Pancreas (tissue), 10 donors: Measurements from ENCODE around the gene PEX16. TPM values are rescaled to one million over a fixed set of nuclear protein-coding genes. Genes with fewer than 3 reads are reported as not detected.

ENCODE experiments used
- ATAC-seq, 4 donors: fragments of 200-7000 bp; cut with Tn5 transposase; one replicate each; pipeline versions ENCODE4 v1.8.0 to v1.9.1; 2020; ENCODE audit warnings: mild to moderate bottlenecking in 4 of 4, moderate library complexity in 4 of 4
- DNase-seq, 6 donors: peaks; one replicate each; pipeline ENCODE4 v3.0.0-alpha.2; 2020
- FAIRE-seq: peaks from 2 replicates; lab custom pipeline; 2012; peaks lifted over from hg19 to GRCh38; lab: Jason Lieb, UNC
- H3K27ac ChIP-seq, 4 donors: fragments of 200-600 bp; sonication (generic); 1 replicate in 3 of 4; 2 replicates in 1 of 4; pipeline versions ENCODE4 v1.5.0 to v1.8.0; 2020
- H3K27me3 ChIP-seq, 4 donors: fragments of 200-600 bp; one replicate each; pipeline ENCODE4 v1.8.0; 2021
- H3K36me3 ChIP-seq, 3 donors: fragments of 200-600 bp; sonication (generic) in 1 of 3; one replicate each; pipeline versions ENCODE4 v1.5.0 to v1.8.0; 2020 to 2021
- H3K4me1 ChIP-seq, 3 donors: fragments of 200-600 bp; one replicate each; pipeline ENCODE4 v1.8.0; 2021
- H3K4me3 ChIP-seq, 4 donors: fragments of 200-600 bp; sonication (generic) in 2 of 4; one replicate each; pipeline versions ENCODE4 v1.5.0 to v1.8.0; 2020 to 2021
- H3K9me3 ChIP-seq, 4 donors: fragments of 200-600 bp; one replicate each; pipeline ENCODE4 v1.8.0; 2021
- WGBS, 2 donors: extraction: QIAGEN DNeasy Blood & Tissue Kit; methylation state at CpG; one replicate each; pipeline ENCODE4 v1.1.7; 2013; 5-methylcytosine and 5-hydroxymethylcytosine counted together
- intact Hi-C, 3 donors: fragments of 100-400 bp; cut with DNase I; formaldehyde crosslinking; loops; one replicate each; pipeline versions ENCODE4 v1.11.1 to v1.14.2; 2022
- polyA plus RNA-seq, 2 donors: library from polyadenylated mRNA; stranded (reverse); fragments of 200-250 nt; gene quantifications; one replicate each; pipeline ENCODE4 v1.2.3, GENCODE V29; 2013
- total RNA-seq, 6 donors: library from RNA; stranded (reverse); fragmentation: NEBNext Ultra II Directional in 4 of 6; extraction: Animal tissue kit (Norgen Biotek cat#: 25700) in 4 of 6; gene quantifications; one replicate each; pipeline versions ENCODE4 v1.2.1 to v1.2.4, GENCODE V29; 2021 to 2023
- TF ChIP-seq, protein P1 (sequence below), 4 donors: fragments of 200-600 bp; sonication (generic) in 3 of 4; IDR thresholded peaks; one replicate each; pipeline versions ENCODE4 v1.5.0 to v1.8.0; 2021; ENCODE audit warnings: antibody characterized with exemption in 4 of 4
- donor health status: healthy with polysubstance abuse.
- donor health status: DM: no; HTN: no; CAD: no; lungs with moderate emphysema.
- donor health status: DM: no; HTN: no; CAD: no.
- donor health status: control.
- donor health status: control.
- donor health status: Bipolar disorder and iron deficiency.
- donor health status: DM: yes; HTN: yes; CAD: no.
- donor health status: DM: no; HTN: no; CAD: no.
- donor health status: DM: no; HTN: no; CAD: no.
- donor health status: DM: yes; HTN: yes; CAD: no.

The PEX16 gene
- total and polyA plus RNA-seq, 8 donors, result 18.6 to 44.3 (median 25.7) TPM

DNA sequence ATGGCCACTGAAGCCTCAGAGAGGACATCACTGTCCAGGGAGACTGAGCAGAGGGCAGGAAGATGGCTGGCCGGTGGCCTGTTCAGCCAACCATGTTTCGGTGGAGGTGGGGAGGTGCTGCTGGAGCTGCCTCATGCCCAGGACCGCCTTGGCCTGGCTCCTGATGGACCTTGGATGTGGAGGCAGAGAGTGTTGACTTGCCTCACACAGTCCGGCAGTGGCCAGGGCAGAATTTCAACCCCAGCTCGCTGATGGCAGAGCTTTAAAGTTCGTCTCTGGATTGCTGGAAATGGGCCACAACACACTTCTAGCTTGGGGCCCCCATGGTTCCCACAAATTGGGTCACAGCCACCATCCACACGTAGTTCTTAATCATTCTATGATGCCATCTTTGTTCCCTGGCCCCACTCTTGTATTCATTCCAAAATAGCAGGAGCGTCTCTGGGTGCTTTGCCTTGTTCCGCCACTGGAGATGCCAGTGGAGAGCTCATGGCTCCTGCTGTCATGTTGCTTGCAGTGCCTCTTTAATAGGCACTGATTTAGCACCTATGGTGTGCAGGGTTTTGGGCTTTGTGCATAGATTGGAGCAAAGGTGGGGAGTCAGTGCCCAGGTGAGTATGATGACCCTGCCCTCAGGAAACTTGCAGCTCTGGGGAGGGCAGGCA lies 26.7 kb downstream of the PEX16 start:
- DNase-seq, result peak in 1 of 6 donors; percentile 42
- Histone ChIP-seq H3K4me1 (no peaks in the 10 kb centered on the region), H3K27me3 (no peaks in the 10 kb centered on the region), H3K36me3 (no peaks in the 10 kb centered on the region), H3K4me3 (no peak overlapping the region), H3K9me3 (no peaks in the 10 kb centered on the region), H3K27ac (no peak overlapping the region)
- no peak for ATAC-seq
- WGBS, 2 donors, result 80 to 90% methylated on average over 9 of the region's 9 CpGs
- intact Hi-C loops, result no loop called here
- TF ChIP-seq, protein P1, sequence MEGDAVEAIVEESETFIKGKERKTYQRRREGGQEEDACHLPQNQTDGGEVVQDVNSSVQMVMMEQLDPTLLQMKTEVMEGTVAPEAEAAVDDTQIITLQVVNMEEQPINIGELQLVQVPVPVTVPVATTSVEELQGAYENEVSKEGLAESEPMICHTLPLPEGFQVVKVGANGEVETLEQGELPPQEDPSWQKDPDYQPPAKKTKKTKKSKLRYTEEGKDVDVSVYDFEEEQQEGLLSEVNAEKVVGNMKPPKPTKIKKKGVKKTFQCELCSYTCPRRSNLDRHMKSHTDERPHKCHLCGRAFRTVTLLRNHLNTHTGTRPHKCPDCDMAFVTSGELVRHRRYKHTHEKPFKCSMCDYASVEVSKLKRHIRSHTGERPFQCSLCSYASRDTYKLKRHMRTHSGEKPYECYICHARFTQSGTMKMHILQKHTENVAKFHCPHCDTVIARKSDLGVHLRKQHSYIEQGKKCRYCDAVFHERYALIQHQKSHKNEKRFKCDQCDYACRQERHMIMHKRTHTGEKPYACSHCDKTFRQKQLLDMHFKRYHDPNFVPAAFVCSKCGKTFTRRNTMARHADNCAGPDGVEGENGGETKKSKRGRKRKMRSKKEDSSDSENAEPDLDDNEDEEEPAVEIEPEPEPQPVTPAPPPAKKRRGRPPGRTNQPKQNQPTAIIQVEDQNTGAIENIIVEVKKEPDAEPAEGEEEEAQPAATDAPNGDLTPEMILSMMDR (IDR thresholded peaks at IDR 0.05), result no peak
- FAIRE-seq, result no peak

DNA sequence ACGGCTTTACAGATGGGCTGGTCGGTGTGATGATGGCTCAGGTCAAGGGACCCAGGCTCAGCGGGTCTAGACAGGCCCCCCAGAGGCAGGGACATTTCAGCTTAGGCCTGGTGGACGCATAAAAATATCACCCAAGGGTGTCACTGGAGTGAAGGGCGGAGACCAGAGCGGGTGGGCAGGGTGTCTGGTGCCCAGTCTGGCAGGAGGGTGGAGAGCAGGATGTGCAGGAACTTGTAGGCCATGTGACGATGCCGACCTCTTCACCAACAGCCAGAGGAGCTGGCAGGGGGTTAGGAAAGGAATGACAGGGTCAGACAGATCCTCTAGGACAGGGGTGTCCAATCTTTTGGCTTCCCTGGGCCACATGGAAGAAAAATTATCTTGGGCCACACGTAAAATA lies 27.7 kb downstream of the PEX16 start:
- H3K4me1 ChIP-seq, result no peaks in the 10 kb centered on the region
- no peaks in the 10 kb centered on the region for H3K36me3 ChIP-seq
- no peak for ATAC-seq
- H3K9me3 ChIP-seq, result no peaks in the 10 kb centered on the region
- intact Hi-C loops, result no loop called here
- H3K27me3 ChIP-seq, result no peaks in the 10 kb centered on the region
- TF ChIP-seq, protein P1 (IDR thresholded peaks at IDR 0.05), result no peak
- 92 to 94% methylated on average over 9 of the region's 9 CpGs for WGBS, 2 donors
- H3K27ac ChIP-seq, result no peak overlapping the region
- peak in 2 of 6 donors; percentile 18 to 28 for DNase-seq
- no peak for FAIRE-seq
- H3K4me3 ChIP-seq, result no peak overlapping the region

DNA sequence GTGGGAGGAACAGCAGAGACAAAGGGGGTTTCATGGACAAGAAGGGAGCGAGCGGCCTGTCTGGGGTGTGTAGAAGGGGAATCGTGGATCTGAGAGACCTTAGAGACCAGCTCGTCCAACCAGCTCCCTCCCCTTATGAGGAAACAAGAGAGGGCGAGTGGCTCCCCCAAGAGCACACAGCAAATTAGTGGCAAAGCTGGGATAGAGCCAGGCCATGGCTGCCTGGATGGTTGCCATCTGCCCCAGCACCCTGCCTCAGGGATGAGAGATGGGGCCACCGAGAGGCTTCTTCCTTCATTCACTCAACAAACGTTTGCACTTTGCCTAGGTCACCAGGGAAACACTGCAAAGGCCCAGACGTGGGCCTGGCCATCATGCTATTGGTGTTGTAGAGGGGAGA lies 28.1 kb downstream of the PEX16 start:
- ATAC-seq (no peak), FAIRE-seq (no peak), DNase-seq (peak in 2 of 6 donors; percentile 26 to 27)
- H3K27ac ChIP-seq, result no peak overlapping the region
- TF ChIP-seq, protein P1 (IDR thresholded peaks at IDR 0.05), result no peak
- H3K36me3 ChIP-seq, result no peaks in the 10 kb centered on the region
- H3K4me1 ChIP-seq, result no peaks in the 10 kb centered on the region
- 85 to 91% methylated on average over 8 of the region's 8 CpGs for WGBS, 2 donors
- intact Hi-C loops, result no loop called here
- H3K27me3 ChIP-seq, result no peaks in the 10 kb centered on the region
- H3K4me3 ChIP-seq, result no peak overlapping the region
- H3K9me3 ChIP-seq, result no peaks in the 10 kb centered on the region

DNA sequence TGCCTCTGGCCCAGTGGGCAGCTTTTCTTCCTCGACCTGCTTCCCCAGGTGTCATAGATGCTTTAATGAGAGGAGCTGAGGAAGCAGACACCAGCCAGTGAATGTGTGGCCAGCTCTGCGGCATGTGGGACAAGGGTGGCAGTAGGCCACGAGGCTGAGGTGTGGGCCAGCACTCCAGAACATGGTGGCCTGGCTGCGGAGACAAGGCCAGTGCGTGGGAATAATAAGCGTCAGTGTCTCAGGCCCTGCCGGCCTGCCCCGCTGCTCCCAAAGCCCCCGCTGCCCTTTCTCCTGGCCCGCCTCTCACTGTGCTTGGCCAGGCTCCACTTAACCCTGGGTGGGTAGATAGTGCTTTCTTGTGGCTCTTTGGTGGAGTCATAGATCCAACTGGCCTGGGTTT lies 30.1 kb downstream of the PEX16 start:
- ATAC-seq, result no peak
- FAIRE-seq, result no peak
- H3K36me3 ChIP-seq, result no peaks in the 10 kb centered on the region
- H3K4me3 ChIP-seq, result no peak overlapping the region
- no peaks in the 10 kb centered on the region for H3K4me1 ChIP-seq
- no peak for DNase-seq
- no peak overlapping the region for H3K27ac ChIP-seq
- WGBS, 2 donors, result 93 to 94% methylated on average over 10 of the region's 10 CpGs
- H3K9me3 ChIP-seq, result no peaks in the 10 kb centered on the region
- TF ChIP-seq, protein P1 (IDR thresholded peaks at IDR 0.05), result no peak
- intact Hi-C loops, result no loop called here
- H3K27me3 ChIP-seq, result no peaks in the 10 kb centered on the region

DNA sequence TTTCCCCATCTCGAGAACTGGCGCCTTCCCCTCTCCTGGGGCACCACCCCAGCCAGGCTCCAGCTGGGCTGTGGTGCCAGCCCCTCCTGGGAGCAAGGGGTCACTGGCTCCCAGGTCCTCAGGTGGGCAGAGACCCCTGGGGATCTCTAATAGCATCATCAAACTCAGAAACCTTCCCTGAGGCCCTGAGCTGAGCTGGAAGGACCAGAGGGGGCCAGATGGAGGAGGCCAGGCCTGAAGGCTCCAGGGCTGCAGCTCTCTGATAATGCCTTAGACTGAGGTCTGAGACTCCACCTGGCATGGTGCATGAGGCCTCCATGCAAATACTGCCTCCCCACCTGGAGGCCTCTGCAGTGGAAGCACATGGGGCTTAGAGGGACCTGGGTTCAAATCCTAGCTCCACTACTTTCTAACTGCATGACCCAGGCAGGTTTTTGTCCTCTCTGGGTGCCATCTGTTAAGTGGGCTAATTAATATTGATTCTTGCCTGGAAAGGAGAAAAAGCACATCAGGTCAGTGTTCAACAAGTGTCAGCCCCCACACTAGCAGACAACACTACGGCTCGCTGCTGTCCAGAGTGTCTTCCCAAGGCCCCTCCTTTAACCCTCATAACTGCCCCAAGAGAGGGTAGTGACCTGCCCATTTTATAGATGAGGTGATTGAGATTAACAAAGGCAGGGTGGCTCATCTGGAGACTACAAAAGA lies 30.7 kb downstream of the PEX16 start:
- intact Hi-C loops, result no loop called here
- no peak for FAIRE-seq

More for the DNA sequence above, 30.7 kb downstream of the PEX16 start:
- Histone ChIP-seq H3K27ac (no peak overlapping the region), H3K27me3 (no peaks in the 10 kb centered on the region), H3K36me3 (no peaks in the 10 kb centered on the region), H3K4me1 (no peaks in the 10 kb centered on the region), H3K4me3 (no peak overlapping the region), H3K9me3 (no peaks in the 10 kb centered on the region)
- TF ChIP-seq, protein P1 (IDR thresholded peaks at IDR 0.05), result no peak
- ATAC-seq (no peak), DNase-seq (no peak)
- WGBS, 2 donors, result 92% methylated on average over 4 of the region's 4 CpGs
